Upper lobe of left lung (tissue), 4 donors: ENCODE results near the gene RPS6KA2.
A peak's percentile ranks its signal among the peaks of the same experiment; 100 is the strongest.

Experiments
- POLR2A ChIP-seq, 4 donors: fragments of 450-650 bp; IDR thresholded peaks; one replicate each; pipeline ENCODE4 v1.5.1; 2016 to 2017; ENCODE audit warnings: antibody characterized with exemption in 4 of 4, mild to moderate bottlenecking in 2 of 4
- TF ChIP-seq, protein P1 (sequence below), 6 experiments: fragments of 450-650 bp in 4 of 6; fragments of 200-600 bp in 2 of 6; sonication (generic) in 2 of 6; IDR thresholded peaks; one replicate each; pipeline ENCODE4 v1.5.1; 2016 to 2019; ENCODE audit warnings: antibody characterized with exemption in 6 of 6

DNA sequence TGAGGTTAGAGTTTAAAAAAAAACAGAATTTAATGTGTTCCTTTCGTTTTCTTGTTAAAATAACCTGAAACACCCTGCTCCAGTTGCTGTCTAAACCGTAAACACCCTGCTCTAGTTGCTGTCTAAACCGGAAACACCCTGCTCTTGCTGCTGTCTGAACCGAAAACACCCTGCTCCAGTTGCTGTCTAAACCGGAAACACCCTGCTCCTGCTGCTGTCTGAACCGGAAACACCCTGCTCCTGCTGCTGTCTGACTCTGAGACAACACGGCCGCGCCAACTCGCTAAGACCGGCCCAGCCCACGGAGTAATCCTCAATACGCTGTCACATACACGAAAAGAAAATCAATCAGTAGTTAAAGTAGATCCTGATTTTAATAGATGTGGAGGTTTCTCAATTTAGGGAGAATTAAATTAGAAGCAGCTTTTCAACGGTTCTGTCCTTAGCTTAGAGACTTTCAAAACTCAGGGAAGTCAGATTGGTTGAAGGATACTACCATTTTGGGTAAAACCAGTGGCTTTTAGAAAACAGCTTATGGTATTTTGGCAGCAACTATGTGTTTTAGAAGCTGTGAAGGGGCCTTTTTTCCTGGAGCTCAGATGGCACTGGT, 138.9 kb downstream of the RPS6KA2 start:
- TF ChIP-seq, protein P1, sequence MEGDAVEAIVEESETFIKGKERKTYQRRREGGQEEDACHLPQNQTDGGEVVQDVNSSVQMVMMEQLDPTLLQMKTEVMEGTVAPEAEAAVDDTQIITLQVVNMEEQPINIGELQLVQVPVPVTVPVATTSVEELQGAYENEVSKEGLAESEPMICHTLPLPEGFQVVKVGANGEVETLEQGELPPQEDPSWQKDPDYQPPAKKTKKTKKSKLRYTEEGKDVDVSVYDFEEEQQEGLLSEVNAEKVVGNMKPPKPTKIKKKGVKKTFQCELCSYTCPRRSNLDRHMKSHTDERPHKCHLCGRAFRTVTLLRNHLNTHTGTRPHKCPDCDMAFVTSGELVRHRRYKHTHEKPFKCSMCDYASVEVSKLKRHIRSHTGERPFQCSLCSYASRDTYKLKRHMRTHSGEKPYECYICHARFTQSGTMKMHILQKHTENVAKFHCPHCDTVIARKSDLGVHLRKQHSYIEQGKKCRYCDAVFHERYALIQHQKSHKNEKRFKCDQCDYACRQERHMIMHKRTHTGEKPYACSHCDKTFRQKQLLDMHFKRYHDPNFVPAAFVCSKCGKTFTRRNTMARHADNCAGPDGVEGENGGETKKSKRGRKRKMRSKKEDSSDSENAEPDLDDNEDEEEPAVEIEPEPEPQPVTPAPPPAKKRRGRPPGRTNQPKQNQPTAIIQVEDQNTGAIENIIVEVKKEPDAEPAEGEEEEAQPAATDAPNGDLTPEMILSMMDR (IDR thresholded peaks at IDR 0.05), result no peak
- peak in 1 of 4 donors; percentile 35 for TF ChIP-seq POLR2A (IDR thresholded peaks at IDR 0.05)
